Right lobe of liver (tissue), 4 donors: ENCODE measurements around the gene RASAL2.

Experiments
- POLR2A ChIP-seq: fragments of 450-650 bp; IDR thresholded peaks from one replicate; pipeline ENCODE4 v1.6.1; 2017; ENCODE audit warnings: antibody characterized with exemption, mild to moderate bottlenecking
- TF ChIP-seq, protein P1 (sequence below), 4 donors: fragments of 200-600 bp in 3 of 4; fragments of 450-650 bp in 1 of 4; IDR thresholded peaks; one replicate each; pipeline versions ENCODE4 v1.5.1 to v1.8.0; 2016 to 2022; ENCODE audit warnings: antibody characterized with exemption in 4 of 4, mild to moderate bottlenecking in 2 of 4
- donor health status: DM: no; HTN: no; CAD: no.
- donor health status: DM: no; HTN: no; CAD: no.
- donor health status: DM: no; HTN: yes; CAD: no.

DNA sequence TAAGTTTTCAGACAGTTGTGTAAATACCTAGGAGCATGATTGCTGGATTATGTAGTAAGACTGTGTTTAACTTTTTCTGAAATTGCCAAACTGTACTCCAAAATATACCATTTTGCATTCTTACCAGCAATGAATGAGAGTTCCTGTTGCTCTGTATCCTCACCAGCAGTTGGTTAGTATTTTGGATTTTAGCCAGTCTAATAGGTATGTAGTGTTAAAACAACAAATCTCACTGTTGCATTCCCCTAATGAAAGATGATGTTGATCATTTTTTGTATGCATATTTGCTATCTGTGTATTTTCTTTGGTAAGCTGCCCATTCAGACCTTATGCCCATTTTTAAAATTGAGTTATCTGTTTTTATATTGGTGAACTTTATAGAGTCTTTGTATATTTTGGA lies 89.9 kb downstream of the RASAL2 start:
- TF ChIP-seq, protein P1, sequence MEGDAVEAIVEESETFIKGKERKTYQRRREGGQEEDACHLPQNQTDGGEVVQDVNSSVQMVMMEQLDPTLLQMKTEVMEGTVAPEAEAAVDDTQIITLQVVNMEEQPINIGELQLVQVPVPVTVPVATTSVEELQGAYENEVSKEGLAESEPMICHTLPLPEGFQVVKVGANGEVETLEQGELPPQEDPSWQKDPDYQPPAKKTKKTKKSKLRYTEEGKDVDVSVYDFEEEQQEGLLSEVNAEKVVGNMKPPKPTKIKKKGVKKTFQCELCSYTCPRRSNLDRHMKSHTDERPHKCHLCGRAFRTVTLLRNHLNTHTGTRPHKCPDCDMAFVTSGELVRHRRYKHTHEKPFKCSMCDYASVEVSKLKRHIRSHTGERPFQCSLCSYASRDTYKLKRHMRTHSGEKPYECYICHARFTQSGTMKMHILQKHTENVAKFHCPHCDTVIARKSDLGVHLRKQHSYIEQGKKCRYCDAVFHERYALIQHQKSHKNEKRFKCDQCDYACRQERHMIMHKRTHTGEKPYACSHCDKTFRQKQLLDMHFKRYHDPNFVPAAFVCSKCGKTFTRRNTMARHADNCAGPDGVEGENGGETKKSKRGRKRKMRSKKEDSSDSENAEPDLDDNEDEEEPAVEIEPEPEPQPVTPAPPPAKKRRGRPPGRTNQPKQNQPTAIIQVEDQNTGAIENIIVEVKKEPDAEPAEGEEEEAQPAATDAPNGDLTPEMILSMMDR (IDR thresholded peaks at IDR 0.05), result no peak
- TF ChIP-seq POLR2A, result no peak
